Esophagus squamous epithelium (tissue), 5 donors: ENCODE data around the gene LIG4. TPM values are rescaled to one million over a fixed set of nuclear protein-coding genes. Genes with fewer than 3 reads are reported as not detected.

Source experiments
- DNase-seq: peaks from one replicate; lab custom pipeline; 2025; lab: John Stamatoyannopoulos, UW
- H3K27ac ChIP-seq, 4 donors: fragments of 200-600 bp; sonication (generic); one replicate each; pipeline ENCODE4 v1.5.1; 2016 to 2019; ENCODE audit warnings: mild to moderate bottlenecking in 1 of 4
- H3K27me3 ChIP-seq, 4 donors: fragments of 200-600 bp; sonication (generic); 1 replicate in 3 of 4; 2 replicates in 1 of 4; pipeline versions ENCODE4 v1.5.1 to v1.6.0; 2017 to 2021; ENCODE audit warnings: antibody characterized with exemption in 1 of 4
- H3K36me3 ChIP-seq, 3 donors: fragments of 200-600 bp; sonication (generic); one replicate each; pipeline ENCODE4 v1.5.1; 2016 to 2019
- H3K4me1 ChIP-seq, 3 donors: fragments of 200-600 bp; sonication (generic); one replicate each; pipeline ENCODE4 v1.5.1; 2017 to 2019
- H3K4me3 ChIP-seq, 4 donors: fragments of 200-600 bp; sonication (generic); 1 replicate in 3 of 4; 2 replicates in 1 of 4; pipeline ENCODE4 v1.5.1; 2016 to 2019; ENCODE audit warnings: mild to moderate bottlenecking in 2 of 4, moderate library complexity in 1 of 4
- H3K9me3 ChIP-seq, 3 donors: fragments of 200-600 bp; sonication (generic); one replicate each; pipeline ENCODE4 v1.5.1; 2016 to 2019
- POLR2A ChIP-seq, 4 donors: fragments of 450-650 bp; IDR thresholded peaks; one replicate each; pipeline ENCODE4 v1.6.1; 2017; ENCODE audit warnings: antibody characterized with exemption in 4 of 4, mild to moderate bottlenecking in 4 of 4, moderate library complexity in 3 of 4
- WGBS, 2 donors: methylation state at CpG; one replicate each; pipeline ENCODE4 v1.1.5; 2018; 5-methylcytosine and 5-hydroxymethylcytosine counted together
- intact Hi-C: fragments of 100-400 bp; cut with DNase I; formaldehyde crosslinking; loops from one replicate; pipeline ENCODE4 v1.15.0; 2022
- total RNA-seq, 4 donors: library from RNA; depleted of rRNA; stranded (reverse); fragments of >200 nt; gene quantifications; one replicate each; pipeline ENCODE4 v1.1.0, GENCODE V29; 2016
- TF ChIP-seq, protein P1 (sequence below), 6 experiments: fragments of 450-650 bp in 4 of 6; fragments of 200-600 bp in 2 of 6; sonication (generic) in 2 of 6; IDR thresholded peaks; one replicate each; pipeline ENCODE4 v1.5.1; 2016 to 2019; ENCODE audit warnings: antibody characterized with exemption in 6 of 6, mild to moderate bottlenecking in 4 of 6, moderate library complexity in 4 of 6
- donor health status: DM: yes; HTN: yes; CAD: no.

Gene LIG4
- total RNA-seq, 4 donors from 2014 or later: 5.9 to 9.4 (median 7.8) TPM

DNA sequence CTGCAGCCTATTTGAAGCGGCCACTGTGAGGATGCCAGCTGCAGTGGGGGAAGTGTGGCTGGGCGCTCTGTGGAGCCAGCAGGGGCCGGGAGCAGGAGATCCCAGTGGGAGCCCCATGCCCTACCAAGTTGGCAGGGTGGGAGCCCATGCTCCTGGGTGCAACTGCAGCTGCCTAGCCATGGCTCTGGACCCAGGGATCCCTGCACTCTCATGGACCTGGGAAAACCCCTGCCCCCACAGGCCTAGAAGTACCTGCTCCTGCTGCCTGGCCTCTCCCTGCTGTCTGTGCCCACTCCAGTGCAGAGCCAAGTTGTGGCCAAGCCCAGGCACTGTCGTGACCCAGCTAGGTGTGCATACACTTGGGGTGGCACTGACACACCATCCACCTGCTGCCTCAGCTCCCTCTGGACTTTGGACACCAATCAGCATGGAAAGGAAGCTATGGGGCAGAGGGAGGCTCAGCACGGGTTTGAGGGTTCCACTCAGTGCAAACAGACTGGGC is 20.9 kb downstream of the LIG4 start:
- intact Hi-C loops: no loop called here
- no peak overlapping the region for H3K27ac ChIP-seq
- H3K4me1 ChIP-seq: no peaks in the 10 kb centered on the region
- H3K4me3 ChIP-seq: no peak overlapping the region
- no peaks in the 10 kb centered on the region for H3K36me3 ChIP-seq
- peaks cover 0 to 12% (median 5%) of the 10 kb centered on the region in 3 donors for H3K9me3 ChIP-seq
- TF ChIP-seq POLR2A (IDR thresholded peaks at IDR 0.05): no peak
- TF ChIP-seq, protein P1, sequence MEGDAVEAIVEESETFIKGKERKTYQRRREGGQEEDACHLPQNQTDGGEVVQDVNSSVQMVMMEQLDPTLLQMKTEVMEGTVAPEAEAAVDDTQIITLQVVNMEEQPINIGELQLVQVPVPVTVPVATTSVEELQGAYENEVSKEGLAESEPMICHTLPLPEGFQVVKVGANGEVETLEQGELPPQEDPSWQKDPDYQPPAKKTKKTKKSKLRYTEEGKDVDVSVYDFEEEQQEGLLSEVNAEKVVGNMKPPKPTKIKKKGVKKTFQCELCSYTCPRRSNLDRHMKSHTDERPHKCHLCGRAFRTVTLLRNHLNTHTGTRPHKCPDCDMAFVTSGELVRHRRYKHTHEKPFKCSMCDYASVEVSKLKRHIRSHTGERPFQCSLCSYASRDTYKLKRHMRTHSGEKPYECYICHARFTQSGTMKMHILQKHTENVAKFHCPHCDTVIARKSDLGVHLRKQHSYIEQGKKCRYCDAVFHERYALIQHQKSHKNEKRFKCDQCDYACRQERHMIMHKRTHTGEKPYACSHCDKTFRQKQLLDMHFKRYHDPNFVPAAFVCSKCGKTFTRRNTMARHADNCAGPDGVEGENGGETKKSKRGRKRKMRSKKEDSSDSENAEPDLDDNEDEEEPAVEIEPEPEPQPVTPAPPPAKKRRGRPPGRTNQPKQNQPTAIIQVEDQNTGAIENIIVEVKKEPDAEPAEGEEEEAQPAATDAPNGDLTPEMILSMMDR (IDR thresholded peaks at IDR 0.05): no peak
- WGBS, 2 donors: 62 to 74% methylated on average over 3 to 4 of the region's 5 CpGs
- no peaks in the 10 kb centered on the region for H3K27me3 ChIP-seq
- DNase-seq: no peak

DNA sequence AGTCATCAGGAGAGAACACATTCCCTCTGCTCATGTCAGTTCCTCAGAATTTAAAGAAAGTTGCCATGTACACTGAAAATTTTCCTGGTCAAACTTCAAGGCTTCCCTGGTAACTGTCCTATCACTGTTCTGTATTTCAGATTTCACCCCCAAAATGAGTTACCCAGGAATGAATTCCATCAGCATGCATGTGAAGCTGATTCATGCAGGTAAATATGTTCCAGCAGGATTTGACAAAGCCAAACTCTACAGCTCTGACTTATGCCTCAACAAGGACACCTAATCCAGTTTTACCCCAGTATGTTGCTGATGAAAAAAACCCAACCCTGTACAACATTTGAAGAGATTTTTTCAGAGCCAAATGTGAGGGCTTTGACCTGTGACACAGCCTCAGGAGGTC is 21.5 kb downstream of the LIG4 start:
- no peak overlapping the region for H3K4me3 ChIP-seq
- no peak overlapping the region for H3K27ac ChIP-seq
- peaks cover 0 to 12% (median 5%) of the 10 kb centered on the region in 3 donors for H3K9me3 ChIP-seq
- H3K27me3 ChIP-seq: no peaks in the 10 kb centered on the region
- DNase-seq: no peak
- TF ChIP-seq, protein P1 (IDR thresholded peaks at IDR 0.05): no peak
- intact Hi-C loops: no loop called here
- H3K4me1 ChIP-seq: no peaks in the 10 kb centered on the region
- H3K36me3 ChIP-seq: no peaks in the 10 kb centered on the region

DNA sequence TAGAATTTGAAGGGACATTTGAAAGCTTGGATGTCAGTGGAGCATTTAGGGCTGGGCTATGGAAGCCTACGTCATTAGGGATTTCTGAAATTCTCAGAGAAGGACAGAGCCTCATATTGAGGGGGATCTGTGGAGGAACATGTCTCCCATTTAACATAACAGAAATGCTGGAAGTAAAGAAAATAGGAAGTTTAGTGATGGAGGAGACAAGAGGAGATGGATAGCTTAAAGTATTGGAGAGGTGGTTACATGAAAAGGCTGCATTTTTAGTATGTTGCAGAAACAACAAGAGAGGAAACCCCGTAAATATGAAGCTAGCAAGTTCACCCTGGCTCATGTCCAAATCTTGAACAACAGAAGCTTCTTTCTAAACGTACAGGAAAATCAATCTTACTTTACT is 24.4 kb downstream of the LIG4 start:
- no peaks in the 10 kb centered on the region for H3K36me3 ChIP-seq
- H3K4me1 ChIP-seq: no peaks in the 10 kb centered on the region
- DNase-seq: no peak
- no peaks in the 10 kb centered on the region for H3K27me3 ChIP-seq
- H3K4me3 ChIP-seq: no peak overlapping the region
- intact Hi-C loops: no loop called here
- TF ChIP-seq, protein P1 (IDR thresholded peaks at IDR 0.05): no peak
- no peak for TF ChIP-seq POLR2A (IDR thresholded peaks at IDR 0.05)
- H3K9me3 ChIP-seq: peaks cover 0 to 12% (median 5%) of the 10 kb centered on the region in 3 donors
- no peak overlapping the region for H3K27ac ChIP-seq
- 33 to 46% methylated on average over 3 of the region's 3 CpGs for WGBS, 2 donors

DNA sequence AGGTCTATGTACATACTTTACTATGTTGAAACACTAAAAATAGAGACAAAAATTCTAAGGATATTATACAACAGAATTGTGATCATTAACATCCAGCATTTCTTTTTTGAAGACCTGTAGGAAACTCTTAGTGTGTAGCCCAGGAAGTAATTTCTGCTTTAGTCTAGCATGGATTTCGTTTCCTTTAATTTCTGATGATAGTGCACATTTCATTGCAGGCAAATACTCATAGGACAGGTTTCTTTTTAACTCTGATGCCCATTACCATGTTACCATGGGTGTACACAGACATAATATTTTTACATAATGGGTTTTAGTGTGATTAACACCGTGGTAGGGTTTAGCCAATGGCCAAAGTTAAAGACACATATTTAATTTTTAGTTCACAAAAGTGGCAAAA is 27.1 kb downstream of the LIG4 start:
- Histone ChIP-seq H3K27ac (no peak overlapping the region), H3K4me1 (no peaks in the 10 kb centered on the region)
- intact Hi-C loops: no loop called here

DNA sequence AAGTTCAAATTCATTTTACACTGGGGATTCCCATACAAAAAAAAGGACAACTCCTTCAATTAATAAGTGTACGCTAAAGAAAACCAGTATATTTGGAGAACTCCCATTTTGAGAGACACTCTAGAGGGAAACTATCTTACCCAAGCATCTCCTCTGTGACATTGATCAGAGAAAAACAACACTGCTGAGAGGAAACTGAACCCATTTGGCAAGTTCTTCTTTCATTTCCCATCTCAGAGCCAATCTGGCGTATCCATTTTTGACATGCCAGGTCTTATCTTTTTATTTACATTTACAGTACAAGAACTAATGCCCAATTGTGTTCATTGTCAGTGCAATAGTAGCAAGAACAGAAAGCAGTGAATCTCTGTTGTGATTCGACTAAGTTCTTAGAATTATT is 30.1 kb downstream of the LIG4 start:
- Histone ChIP-seq H3K36me3 (no peaks in the 10 kb centered on the region), H3K4me3 (no peak overlapping the region), H3K9me3 (no peaks in the 10 kb centered on the region), H3K27me3 (no peaks in the 10 kb centered on the region), H3K4me1 (no peaks in the 10 kb centered on the region), H3K27ac (no peak overlapping the region)
- WGBS, 2 donors: 52 to 55% methylated on average over 3 of the region's 3 CpGs
- no peak for DNase-seq
- TF ChIP-seq, protein P1 (IDR thresholded peaks at IDR 0.05): no peak
- no peak for TF ChIP-seq POLR2A (IDR thresholded peaks at IDR 0.05)
- intact Hi-C loops: no loop called here

More for the DNA sequence above, 27.1 kb downstream of the LIG4 start:
- no peaks in the 10 kb centered on the region for H3K9me3 ChIP-seq
- H3K27me3 ChIP-seq: no peaks in the 10 kb centered on the region
- H3K36me3 ChIP-seq: no peaks in the 10 kb centered on the region
- WGBS, 2 donors: 49 to 53% methylated on average over 2 of the region's 2 CpGs
- DNase-seq: no peak
- no peak overlapping the region for H3K4me3 ChIP-seq
- TF ChIP-seq, protein P1 (IDR thresholded peaks at IDR 0.05): no peak
- TF ChIP-seq POLR2A (IDR thresholded peaks at IDR 0.05): no peak
